ENCODE results near the gene ORC1. TPM values are rescaled to one million over a fixed set of nuclear protein-coding genes. Genes with fewer than 3 reads are reported as not detected.

The ORC1 gene
- total and polyA plus RNA-seq, 8 donors, result 2.3 to 9.7 (median 6.7) TPM

GRCh38 chr1:52359676-52360594, 44.3 kb downstream of the ORC1 start:
- H3K4me3 ChIP-seq, result no peak overlapping the region
- intact Hi-C loops (cut with DNase I), result no loop called here
- DNase-seq (no peak), ATAC-seq (no peak)
- no peaks in the 10 kb centered on the region for H3K27me3 ChIP-seq
- peaks cover 0 to 93% of the 10 kb centered on the region in 2 donors for H3K36me3 ChIP-seq
- H3K9me3 ChIP-seq, result no peaks in the 10 kb centered on the region
- H3K4me1 ChIP-seq, result peaks cover 8 to 9% of the 10 kb centered on the region in 2 donors
- H3K27ac ChIP-seq, result no peak overlapping the region
- TF ChIP-seq CTCF (IDR thresholded peaks at IDR 0.05), result no peak

GRCh38 chr1:52358851-52359497, 45.2 kb downstream of the ORC1 start:
- Histone ChIP-seq H3K27me3 (no peaks in the 10 kb centered on the region), H3K4me3 (no peak overlapping the region), H3K36me3 (peaks cover 0 to 99% of the 10 kb centered on the region in 2 donors), H3K4me1 (no peaks in the 10 kb centered on the region), H3K9me3 (no peaks in the 10 kb centered on the region), H3K27ac (no peak overlapping the region)
- intact Hi-C loops (cut with DNase I), result no loop called here
- DNase-seq (no peak), ATAC-seq (no peak)
- no peak for TF ChIP-seq CTCF (IDR thresholded peaks at IDR 0.05)

GRCh38 chr1:52357397-52357796, 46.8 kb downstream of the ORC1 start:
- Histone ChIP-seq H3K27ac (no peak overlapping the region), H3K36me3 (peaks cover 0 to 100% of the 10 kb centered on the region in 2 donors), H3K27me3 (no peaks in the 10 kb centered on the region), H3K9me3 (no peaks in the 10 kb centered on the region), H3K4me3 (no peak overlapping the region), H3K4me1 (no peaks in the 10 kb centered on the region)
- no peak for TF ChIP-seq CTCF (IDR thresholded peaks at IDR 0.05)
- intact Hi-C loops (cut with DNase I), result no loop called here
- DNase-seq (no peak), ATAC-seq (no peak)

- Histone ChIP-seq H3K4me3 (no peak overlapping the region), H3K9me3 (no peaks in the 10 kb centered on the region), H3K4me1 (no peaks in the 10 kb centered on the region), H3K27me3 (no peaks in the 10 kb centered on the region), H3K27ac (no peak overlapping the region), H3K36me3 (peaks cover 0 to 100% of the 10 kb centered on the region in 2 donors)
- DNase-seq (no peak), ATAC-seq (no peak)
- TF ChIP-seq CTCF (IDR thresholded peaks at IDR 0.05), result no peak
- intact Hi-C loops (cut with DNase I), result no loop called here
These were observed 47.3 kb downstream of the ORC1 start for GRCh38 chr1:52356818-52357355.
